ENCODE data around the gene FOXD2.

DNA sequence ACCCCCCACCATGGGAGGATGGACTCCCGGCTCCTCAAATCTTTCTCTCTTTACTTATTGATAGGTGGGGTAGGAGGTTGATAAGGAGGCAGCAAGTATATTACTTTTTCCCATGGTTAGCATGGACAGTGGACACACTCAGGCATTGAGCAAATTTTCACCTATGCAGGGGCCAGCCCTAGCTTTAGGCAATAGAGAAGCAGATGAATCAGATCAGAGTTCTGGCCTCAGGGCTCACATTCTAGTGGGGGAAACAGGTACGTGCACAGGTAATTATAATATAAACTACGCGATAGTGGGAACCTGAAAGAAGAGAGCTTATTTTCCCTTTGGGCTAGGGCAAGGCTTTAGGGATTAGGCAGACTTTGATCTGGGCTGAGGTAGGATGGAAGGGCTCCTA, 35.3 kb upstream of the FOXD2 start:
- TF ChIP-seq, protein P1, sequence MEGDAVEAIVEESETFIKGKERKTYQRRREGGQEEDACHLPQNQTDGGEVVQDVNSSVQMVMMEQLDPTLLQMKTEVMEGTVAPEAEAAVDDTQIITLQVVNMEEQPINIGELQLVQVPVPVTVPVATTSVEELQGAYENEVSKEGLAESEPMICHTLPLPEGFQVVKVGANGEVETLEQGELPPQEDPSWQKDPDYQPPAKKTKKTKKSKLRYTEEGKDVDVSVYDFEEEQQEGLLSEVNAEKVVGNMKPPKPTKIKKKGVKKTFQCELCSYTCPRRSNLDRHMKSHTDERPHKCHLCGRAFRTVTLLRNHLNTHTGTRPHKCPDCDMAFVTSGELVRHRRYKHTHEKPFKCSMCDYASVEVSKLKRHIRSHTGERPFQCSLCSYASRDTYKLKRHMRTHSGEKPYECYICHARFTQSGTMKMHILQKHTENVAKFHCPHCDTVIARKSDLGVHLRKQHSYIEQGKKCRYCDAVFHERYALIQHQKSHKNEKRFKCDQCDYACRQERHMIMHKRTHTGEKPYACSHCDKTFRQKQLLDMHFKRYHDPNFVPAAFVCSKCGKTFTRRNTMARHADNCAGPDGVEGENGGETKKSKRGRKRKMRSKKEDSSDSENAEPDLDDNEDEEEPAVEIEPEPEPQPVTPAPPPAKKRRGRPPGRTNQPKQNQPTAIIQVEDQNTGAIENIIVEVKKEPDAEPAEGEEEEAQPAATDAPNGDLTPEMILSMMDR (conservative IDR thresholded peaks at IDR 0.05; ENCODE audit: low read depth, low read length) = no peak
- TF ChIP-seq EZH2 (IDR thresholded peaks at IDR 0.05; ENCODE audit: borderline replicate concordance, low read depth, low read length, poor library complexity, severe bottlenecking) = no peak
